HG02678 (cell line): Measurements from ENCODE around the gene HPCAL1.

Source experiments
- ATAC-seq: cut with Tn5 transposase; IDR thresholded peaks from one replicate; pipeline ENCODE4 v1.9.1; 2021; ENCODE audit warnings: mild to moderate bottlenecking, moderate library complexity; ENCODE audit not compliant: unreplicated experiment

Gene HPCAL1

DNA sequence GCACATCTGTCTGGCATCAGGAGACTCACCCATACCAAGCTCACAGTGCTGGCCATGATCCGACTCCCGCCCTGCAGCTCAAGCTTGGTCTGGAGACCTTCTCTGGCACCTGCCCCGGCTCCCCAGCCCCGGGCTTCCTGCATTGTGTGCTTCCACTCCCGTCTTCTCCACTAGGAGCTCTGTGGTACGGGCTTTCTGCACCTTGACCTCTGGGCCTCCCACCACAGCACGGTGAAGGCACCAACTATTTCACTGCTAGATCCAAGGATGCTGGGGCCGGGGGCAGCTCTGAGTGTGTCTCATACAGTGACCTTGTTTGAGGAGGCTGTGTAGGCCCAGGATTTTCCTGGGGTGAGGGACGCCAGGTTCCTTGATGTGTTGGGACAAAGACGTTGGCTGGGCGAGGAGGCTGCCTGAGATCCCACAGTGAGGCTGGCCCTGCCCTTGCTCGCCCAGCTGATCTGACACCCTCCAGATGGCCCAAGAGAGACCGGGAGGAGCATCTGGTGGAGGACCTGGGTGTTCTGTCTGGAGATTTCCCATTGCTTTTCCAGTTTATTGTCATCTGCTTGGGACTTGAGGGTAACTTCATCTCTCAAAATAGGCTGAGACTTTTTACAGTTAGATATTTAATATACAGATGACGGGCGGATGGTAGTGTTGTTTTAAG lies 64.0 kb downstream of the HPCAL1 start:
- ATAC-seq: no peak

DNA sequence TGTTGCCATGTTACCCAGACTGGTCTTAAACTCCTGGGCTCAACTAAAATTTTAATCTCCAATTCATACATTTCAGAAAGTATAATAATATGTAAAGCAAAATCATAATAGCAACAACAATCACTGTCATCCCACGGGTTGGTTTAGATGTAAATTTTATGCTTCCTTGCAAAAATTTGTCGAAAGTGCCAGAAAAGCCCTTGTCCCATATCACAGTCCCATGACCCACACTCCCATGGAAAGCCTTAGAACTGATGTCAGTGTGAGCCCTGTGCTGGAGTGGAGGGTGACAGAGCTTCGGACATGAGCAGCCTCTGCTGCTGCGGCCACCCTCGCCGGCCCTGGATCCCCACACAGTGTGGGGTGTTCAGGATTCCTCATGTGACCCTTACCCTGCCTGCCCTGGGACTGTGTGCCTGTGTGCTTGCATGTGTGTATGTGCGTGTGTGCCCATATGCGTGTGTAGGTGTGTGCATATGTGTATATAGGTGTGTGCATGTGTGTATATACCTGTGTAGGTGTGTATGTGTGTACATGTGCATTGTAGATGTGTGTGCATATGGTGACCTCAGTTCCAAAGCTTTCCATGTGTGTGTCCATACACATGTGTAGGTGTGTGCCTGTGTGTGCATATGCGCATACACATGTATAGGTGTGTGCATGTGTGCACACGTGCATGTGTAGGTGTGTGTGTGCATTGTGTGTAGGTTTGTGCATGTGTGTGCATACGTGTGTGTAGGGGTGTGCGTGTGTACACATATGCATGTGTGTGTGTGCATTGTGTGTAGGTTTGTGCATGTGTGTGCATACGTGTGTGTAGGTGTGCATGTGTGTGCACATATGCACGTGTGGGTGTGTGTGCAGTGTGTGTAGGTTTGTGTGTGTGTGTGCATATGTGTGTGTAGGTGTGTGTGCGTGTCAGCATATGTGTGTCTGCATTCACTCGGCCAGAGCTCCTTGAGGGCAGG lies 65.1 kb downstream of the HPCAL1 start:
- no peak for ATAC-seq

DNA sequence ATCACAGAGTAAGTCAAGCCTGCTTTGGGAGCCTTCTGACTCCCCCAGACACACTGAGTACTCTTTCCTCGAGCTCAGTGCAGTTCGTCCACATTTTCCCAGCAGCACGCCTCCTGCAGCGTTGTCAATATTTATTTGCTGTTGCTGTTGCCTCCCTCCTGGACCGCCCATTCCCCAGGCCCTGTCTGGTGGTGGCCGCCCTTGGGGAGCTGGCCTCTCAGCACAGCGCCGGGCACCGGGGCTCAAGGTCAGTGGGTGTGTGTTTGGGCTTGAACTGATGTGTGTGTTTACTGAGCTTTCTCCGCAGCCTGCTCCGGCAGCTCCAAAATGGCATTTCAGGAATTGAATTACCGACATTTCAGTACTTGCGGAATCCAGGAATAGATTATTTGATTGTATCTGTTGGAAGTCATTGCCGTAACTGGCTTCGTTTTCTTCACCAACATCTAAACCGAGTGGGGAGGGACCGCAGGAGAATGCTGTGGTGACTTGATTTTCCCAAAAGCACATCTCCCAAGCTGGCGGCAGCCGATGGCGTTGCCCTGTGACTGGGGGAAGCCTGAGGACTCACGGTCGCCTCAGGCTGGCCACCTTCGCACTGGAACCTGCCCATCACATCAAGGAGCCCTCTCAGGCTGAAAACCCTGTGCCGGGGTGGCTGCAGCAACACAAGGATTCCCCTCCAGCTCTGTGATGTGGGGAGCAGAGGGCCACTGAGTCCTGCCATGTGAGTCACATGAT lies 66.0 kb downstream of the HPCAL1 start:
- no peak for ATAC-seq

DNA sequence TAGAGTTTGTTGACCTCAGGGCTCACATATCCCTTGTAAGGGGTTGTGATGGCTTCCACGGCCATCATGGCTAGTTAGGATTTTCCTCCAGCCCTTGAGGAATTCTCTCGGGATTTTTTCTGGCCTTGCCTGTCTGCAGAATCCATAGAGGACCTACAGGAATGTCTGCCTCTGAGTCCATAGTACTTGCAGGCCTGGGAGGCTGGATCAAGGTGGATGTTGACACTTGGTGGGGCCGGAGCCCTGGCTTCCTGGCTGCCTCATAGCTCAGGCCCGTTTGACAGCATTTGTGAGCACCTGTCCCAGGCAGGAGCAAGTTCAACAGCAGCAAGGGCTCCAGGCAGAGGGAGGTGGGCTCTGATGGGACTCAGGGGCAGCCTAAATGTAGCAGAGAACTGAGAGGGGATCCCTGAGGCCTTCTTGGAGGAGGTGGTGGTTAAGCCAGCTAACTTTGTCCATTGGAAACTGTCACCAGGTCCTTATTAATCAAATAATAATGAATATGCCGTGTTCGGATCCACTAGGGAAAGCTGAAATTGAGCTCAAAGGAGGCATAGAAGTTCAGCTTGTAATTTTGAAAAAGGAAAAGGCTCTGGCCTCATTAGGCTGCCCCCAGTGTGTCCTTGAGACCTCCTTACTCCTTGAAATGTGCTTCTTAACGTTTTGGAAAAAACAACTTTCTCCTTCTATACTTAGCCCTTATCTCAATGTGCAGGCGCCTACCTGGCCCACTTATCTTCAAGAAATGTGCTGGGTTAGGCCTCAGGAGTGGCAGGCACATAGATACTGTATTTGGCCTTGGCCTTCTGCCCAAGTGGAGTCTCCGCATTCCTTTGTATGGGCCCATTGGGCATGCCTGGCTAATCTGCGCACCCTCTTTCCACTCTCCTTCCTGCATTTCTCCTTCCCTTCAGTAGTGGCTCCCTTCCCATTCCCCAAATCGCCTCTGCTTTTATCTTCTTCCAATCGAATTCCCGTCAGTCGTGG lies 66.9 kb downstream of the HPCAL1 start:
- ATAC-seq: no peak

DNA sequence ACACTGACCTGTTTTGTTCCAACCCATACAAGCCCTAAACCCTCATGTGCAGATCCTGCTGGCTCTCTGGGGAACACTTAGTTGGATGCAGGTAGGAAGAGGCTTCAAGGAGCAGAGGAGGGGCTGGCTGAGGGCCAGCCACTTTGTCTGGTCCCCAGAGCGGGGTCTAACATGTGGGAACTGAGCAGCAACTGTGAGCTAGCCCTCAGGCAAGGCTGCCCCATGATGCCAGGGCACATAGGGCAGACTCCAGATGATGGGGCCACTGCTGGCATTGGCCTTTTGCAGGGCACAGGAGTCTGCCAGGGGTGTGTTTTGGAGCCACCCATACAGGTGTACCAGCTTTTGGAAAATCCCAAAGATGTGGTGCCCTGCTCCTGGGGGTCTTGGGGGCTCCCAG lies 67.7 kb downstream of the HPCAL1 start:
- ATAC-seq: no peak

DNA sequence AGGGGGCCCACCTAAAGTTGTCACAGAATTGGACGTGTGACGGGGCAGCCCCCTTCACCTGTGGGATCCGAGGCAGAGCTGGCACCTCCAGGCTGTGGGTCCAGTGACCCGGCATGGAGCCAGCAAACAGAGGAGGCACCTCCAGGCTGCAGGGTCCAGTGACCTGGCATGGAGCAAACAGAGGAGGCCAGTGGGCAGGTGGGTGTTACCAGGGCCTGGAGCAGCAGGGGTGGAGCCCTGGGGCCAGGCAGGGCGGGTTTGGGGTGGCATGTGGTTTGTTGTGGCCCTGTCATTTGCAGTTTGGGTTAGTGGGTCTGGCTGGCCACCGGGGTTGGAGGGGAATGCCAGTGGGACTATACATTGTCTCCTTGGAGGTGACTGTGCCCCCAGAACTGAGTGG lies 68.2 kb downstream of the HPCAL1 start:
- ATAC-seq: no peak

DNA sequence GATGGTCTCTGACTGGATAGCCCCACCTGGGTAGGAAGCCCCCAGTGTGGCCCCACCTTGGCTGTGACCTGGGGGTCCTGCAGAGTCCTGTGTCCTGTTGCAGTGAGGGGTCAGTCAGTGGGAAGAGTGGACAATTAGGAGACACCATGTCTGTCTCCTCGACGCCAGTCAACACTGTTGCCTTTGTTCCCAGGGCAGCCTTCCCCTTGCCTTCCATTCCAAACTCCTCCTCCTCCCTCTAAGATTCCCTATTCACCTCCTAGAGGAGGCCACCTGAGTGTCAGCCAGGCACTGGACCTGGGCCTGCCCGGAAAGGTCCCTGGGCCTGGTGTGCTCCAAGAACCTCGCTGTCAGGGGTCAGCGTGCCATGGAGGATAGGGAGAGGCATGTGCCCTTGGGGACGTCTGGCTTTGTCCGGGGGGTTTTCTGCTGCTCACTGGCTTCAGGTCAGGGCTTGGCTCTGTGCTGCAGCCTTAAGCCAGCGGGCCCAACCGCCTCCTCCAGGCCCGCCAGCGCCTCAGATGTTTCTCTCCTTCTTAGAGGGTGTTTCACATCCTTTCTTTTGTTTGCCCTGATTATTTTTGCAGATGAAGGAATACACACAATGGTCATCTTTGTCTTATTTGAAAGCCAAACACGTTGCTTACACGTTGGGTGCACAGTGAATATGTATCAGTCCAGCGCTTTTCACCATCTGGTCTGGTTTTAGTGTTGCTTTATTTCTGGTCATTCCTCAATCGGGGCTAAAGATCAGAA lies 68.9 kb downstream of the HPCAL1 start:
- no peak for ATAC-seq

DNA sequence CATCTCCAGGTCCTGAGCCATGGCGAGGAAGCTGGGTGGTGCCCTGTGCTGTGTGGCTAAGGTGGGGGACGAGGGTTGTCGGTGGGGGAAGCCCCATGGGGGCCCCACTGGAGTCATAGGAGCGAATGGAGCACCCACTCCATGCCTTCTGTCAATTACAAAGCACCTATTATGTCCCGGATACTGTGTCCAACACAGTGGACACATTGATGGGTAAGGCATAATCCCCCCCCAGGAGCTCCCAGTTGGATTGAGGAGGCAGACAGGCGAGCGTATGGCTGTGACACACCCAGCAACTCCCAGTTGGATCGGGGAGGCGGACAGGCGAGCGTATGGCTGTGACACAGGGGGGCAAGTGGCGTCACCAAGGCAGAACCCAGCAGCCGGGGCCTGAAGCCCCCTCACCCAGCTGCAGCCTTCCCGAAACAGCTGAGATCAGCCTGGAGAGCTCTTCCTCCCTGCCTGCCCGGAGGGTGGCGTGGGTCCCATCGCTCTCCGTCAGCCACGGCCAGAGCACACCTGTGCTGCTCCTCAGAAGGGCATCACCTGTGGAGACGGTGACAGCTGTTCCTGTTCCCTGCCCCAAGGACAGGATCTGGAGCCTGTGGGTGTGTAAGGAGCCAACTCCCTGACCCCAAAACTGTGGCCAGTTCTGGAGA lies 69.6 kb downstream of the HPCAL1 start:
- no peak for ATAC-seq

DNA sequence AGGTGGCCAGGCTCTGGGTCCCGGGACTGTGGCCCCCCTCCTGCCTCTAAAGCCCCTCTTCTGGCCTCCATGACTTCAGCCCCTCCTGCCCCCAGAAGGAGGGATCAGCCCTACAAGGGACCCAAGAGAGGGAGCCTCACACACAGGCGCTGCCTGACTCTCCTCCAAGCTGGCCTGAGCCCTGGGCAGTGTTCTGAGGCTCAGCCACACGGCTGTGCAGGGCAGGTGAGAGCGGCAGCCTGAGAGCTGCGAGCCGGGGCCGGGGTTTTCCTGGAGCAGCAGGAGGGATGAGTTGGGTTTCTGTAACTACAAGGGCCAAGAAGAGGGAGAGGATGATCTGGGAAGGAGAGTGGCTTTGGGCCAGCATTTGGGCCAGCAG lies 70.1 kb downstream of the HPCAL1 start:
- ATAC-seq: no peak

DNA sequence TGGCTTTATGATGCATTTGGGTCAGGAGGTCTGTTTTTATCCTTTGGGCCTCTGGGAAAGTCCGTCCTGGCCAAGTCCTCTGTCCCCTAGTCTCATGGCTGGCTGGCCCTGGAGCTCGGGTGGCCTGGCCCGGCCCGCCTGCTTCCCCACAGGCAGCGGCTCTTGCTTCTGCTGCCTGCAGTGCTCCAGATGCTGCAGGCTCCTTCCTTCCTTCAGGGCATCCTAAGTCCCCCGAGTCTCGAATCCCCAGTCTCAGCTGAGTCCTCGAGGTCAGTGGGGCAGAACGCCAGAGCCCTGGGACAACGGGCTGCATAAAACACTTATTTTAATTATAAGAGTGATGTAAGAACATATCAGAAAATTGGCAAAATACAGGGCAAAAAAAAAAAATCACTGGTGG lies 71.2 kb downstream of the HPCAL1 start:
- no peak for ATAC-seq

DNA sequence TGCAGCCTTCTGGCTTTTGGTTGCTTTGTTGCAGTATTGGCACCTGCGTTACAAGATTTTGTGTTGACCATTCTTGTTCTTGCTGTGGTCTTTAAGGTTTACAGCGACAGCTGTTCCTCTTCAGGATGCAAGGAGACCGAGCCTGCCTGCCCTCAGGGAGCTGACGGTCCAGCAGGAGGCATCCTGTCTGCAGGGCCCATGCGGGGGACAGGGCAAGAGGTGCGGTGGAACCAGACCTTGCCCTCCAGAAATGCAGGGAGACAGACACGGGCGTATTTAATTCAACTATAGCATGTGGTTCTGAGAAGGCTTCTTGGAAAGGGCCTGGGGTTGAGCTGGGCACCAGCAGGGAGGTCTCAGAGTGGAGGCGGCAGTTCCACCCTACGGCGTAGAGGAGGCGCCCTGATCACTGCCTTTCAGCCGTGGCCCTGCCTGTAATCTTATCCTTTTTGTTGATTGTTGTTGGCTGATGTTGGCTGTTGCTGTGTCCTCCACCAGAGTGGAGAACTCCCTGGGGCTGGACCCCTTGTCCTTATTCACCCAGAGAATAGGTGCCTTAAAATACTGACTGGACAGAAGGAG lies 71.7 kb downstream of the HPCAL1 start:
- ATAC-seq: no peak

DNA sequence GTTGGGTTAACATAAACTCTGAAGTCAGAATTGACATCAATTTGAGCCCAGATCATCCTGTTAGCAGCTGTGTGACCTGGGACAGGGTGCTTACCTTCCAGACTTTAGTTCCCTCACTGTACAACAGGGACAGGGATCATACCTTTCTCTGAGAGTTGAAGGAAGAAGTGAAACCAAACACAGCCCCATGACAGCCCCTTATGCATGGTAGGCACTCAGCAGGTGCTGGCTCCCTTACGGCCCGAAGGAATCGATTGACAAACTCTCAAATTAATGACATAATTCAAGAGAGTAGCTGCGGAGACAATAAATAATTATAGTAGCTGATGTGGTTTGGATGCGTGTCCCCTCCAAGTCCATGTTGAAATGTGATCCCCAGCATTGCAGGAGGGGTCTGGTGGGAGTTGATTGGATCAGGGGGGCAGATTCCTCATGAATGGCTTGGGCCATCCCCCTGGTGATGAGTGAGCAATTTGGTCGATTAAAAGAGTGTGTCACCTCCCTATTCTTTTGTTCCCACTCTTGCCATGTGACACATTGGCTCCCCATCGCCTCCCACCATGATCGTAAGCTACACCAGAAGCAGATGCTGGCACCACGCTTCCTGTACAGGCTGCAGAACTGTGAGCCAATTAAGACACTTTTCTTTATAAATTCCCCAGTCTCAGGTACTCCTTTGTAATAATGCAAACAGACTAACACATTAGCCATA lies 73.0 kb downstream of the HPCAL1 start:
- ATAC-seq: peak; percentile 45

DNA sequence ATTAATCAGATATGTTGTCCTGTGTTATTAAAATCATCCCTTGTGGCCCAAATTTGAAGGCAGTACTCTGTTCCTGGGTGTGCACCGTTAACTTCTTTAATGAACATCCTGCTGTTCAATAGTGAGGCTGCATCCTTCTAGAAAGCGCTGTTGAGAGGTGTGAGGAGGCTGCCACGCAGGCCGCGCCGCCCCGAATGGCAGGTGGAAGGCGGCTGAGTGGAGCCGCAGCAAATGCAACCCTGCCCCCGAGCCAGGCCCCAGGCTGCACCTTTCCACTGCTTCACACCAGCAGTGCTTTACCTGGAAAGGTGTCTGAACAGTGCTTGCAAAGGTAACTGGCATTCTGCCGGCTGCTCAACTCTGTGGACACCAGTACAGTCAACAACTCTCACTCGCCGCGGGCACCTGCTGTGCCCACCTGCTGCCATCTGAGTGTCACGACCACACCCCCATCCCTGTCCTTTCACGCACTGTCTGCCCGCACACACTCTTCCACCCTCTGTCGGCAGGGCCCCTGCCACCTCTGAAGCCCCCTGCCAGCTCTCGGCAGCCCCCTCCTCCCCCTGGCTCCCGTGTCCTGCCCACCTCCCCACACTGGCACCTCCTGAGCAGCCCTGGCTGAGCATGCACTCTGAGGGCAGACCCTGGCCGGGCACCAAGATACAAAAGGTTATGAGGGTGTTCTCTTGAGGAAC lies 74.5 kb downstream of the HPCAL1 start:
- no peak for ATAC-seq

DNA sequence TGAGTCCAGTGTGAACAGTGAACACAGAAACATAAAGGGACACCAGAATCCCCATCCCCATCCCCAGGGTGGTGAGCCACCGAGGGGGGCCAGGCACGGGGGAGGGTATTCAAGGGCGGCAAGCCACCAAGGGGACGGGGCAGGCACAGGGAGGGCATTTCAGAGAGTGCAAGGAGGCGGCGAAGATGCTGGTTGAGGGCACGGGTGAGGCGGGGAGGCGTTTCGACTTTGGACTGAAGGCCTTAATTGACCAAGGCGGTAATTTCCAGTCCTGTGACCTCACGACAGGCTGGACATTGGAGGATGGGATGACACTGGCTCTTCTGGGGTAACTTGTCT lies 75.0 kb downstream of the HPCAL1 start:
- ATAC-seq: no peak

DNA sequence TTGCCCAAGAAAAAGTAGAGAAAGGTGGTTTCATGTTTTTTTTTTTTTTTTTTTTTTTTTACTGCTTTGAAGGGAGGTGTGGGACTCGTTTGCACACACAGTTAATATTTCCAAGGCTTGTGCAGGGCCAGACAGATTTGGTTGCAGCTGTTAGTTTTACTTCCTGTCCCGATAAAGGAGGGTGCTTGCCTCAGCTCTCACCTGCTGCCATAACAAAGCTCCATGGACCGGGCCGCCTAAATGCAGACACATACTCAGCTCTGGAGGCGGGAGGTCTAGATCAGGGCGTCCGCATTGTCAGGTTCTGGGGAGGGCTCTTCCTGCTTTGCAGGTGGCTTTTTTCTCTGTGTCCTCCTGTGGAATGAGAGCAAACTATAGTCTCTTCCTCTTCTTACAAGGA lies 75.5 kb downstream of the HPCAL1 start:
- ATAC-seq: peak; percentile 74

DNA sequence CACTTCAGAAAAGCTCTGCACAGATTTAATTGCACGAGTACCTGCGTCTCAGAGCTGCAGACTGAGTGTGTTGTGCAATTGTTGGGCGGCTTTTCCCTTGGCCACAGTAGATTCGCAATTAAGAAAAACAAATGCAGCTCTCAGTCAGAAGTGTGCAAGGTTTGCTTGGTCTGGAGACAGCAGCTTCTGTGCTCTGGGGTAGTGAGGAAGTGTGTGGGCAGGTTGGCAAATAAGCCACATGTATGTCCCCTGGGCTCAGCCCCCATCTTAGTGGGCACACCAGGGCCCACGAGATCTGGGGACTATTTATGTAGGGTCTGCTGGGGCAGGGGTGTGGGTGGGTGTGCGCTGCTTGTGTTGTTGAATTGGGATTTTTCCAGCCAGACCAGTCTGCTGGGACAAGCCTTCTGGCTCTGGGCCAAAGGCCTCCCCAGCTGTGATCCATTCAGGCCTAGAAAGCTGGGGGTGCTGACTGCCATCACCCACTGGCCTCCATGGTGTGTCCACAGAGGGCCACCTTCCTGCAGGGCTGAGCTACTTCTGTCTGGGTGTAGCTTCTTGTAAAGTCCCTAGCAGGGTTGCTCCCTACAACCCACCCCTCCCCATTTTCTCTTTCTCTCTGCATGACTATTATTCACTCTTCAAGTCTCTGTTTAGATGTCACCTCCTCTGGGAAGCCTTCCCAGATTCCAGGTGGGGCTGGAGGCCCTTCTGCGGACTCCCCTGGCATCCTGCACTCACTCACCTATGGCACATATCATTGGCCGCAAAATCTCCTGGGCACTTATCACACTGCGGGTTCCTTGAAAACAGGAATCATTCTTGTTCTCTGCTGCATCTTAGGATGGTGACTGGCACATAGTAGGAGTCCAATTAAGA lies 77.6 kb downstream of the HPCAL1 start:
- ATAC-seq: no peak

DNA sequence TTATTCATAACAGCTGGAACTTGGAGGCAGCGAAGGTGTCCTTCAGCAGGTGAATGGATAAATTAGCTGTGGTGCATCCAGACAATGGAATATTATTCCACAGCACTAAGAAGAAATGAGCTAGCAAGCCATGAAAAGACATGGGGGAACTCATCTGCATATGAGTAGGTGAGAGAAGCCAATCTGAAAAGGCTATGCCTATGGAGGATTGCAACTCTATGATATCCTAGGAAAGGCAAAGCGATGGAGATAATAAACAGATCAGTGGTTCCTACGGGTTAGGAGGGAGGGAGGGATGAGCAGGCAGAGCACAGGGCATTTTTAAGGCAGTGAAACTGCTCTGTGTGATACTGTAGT lies 79.3 kb downstream of the HPCAL1 start:
- ATAC-seq: no peak
